DMS 273 treated with DMSO at 0.1 percent for 48 hours (cell line): Measurements from ENCODE around the gene PLVAP.

Experiments
- DNase-seq: peaks from one replicate; lab custom pipeline; 2025; lab: John Stamatoyannopoulos, UW

PLVAP gene, protein sequence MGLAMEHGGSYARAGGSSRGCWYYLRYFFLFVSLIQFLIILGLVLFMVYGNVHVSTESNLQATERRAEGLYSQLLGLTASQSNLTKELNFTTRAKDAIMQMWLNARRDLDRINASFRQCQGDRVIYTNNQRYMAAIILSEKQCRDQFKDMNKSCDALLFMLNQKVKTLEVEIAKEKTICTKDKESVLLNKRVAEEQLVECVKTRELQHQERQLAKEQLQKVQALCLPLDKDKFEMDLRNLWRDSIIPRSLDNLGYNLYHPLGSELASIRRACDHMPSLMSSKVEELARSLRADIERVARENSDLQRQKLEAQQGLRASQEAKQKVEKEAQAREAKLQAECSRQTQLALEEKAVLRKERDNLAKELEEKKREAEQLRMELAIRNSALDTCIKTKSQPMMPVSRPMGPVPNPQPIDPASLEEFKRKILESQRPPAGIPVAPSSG

DNA sequence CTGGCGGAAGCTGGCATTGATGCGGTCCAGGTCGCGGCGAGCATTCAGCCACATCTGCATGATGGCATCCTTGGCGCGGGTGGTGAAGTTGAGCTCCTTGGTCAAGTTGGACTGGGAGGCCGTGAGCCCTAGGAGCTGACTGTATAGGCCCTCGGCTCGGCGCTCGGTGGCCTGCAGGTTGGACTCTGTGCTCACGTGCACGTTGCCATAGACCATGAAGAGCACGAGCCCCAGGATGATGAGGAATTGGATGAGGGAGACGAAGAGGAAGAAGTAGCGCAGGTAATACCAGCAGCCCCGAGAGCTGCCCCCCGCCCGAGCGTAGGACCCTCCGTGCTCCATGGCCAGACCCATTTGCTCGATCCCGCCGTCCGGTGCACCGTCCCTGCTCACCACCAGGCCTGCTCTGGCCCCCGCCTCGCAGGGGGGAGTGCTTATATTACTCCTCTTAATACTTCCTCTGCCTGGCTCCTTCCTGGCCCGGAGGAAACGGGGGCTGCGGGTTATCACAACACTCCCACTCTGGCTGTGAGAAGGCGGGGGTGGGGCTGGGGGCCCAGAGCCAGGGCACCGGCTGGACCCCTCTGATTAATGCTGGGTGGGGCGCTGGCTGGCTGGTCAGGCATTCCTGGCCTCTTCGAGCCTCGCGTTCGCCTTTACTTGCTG is at the start of gene PLVAP:
Gene PLVAP, minus strand, starts transcription at position 408 of the 666 bp plus-strand sequence. Its CDS starts 54 bp downstream, at position 354.
- no peak for DNase-seq

DNA sequence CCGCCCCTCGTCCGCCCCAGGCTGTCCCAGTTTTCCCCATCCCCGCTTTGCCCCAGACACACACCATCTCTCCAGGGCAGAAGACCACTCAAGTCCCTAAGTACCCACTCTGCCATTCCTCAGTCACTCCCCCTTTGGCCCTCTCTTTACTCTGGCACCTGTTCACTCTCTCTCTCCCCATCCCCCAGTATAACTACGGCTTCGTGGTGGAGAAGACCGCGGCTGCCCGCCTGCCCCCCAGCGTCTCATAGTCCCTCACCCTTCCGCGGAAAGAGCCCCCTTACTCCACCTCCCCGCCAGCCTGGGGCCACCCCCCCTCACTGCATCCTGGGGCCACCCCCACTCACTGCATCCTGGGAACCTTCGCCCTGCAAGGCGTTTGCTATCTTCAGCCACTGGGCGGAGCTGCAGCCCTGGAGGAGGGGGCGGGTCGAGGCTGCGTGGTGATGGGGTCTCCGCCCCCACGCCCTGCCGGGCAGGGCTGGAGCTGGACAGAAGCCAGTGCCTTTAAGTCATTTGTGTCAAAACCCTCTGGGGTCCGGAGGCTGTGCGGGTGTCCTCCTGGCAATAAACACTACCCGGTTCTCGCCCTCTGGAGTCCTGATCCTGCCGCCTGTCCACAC is 47.7 kb upstream of the PLVAP start:
- no peak for DNase-seq

GRCh38 chr19:17423429-17424208 is 46.5 kb upstream of the PLVAP start:
- no peak for DNase-seq

- no peak for DNase-seq
Observed at GRCh38 chr19:17421942-17422341, 44.8 kb upstream of the PLVAP start.

DNA sequence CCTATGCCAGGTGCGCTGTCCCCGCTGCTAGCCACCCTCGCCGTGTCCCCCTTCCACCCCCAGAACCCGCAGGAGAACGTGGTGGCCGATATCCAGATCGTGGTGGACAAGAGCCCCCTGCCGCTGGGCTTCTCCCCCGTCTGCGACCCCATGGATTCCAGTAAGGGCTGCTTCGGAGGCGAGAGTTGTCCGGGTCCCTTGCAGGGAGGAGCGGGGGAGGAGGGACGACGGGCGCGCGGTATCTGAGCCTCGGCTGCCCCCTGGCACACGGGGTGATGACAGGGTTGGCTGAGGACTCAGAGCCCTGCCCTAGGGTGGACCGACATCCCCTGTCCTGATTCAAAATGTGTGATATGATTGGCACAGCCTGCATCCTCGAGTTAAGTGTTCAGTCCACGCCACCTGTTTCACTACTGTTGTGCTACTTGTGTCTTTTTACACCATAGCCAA is 43.4 kb upstream of the PLVAP start:
- no peak for DNase-seq

GRCh38 chr19:17419621-17420474 is 42.7 kb upstream of the PLVAP start, which contains the start of gene MVB12A:
TSS of gene MVB12A (plus strand) at chr19:17420047. CDS start at chr19:17420136, 89 bp downstream.
- DNase-seq: peak; percentile 97

DNA sequence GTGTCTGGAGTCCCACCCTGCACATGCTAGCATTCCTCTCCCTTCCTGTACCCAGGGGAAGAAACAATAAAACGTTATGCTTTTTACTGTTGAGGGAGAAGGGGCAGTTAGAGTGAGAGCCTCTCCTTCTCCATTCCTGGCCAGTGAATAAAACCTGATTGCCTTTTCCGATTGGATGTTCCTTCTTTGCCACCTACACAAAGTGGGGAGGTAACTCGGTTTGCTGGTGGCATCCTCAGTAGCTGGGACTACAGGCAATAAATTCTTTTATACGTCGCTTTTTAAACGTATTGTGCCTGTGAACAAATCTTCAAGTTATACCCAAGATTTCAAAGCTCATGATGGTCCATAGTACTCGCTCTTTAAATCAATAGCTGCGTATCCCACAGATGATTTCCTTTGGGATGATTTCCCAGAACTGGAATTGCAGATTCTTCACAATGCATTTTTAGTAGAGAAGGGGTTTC is 42.0 kb upstream of the PLVAP start:
- DNase-seq: no peak

- DNase-seq: no peak
Observed at GRCh38 chr19:17418710-17419109, 41.6 kb upstream of the PLVAP start.

DNA sequence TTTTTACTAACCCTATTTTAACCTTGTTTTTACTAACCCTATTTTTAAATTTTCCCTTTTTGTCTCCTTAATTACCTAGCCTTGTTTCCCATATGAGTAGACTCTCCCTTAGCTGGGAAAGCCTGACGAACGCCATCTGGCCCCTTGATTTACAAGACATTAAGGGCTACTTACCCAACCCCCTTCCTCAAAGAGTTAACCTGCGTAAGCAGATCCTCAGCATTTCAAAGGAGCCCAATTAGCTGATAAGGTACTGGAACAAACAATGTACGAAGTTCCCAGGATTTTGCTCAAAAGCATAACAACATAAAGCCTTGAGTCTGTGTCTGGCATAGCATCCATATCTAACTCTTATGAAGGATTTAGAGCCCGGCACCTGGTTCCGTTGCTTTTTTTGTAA is 38.0 kb upstream of the PLVAP start:
- peak; percentile 50 for DNase-seq

- DNase-seq: no peak
Observed at GRCh38 chr19:17414097-17414496, 37.0 kb upstream of the PLVAP start.

- DNase-seq: no peak
Observed at GRCh38 chr19:17411801-17412200, 34.7 kb upstream of the PLVAP start.

DNA sequence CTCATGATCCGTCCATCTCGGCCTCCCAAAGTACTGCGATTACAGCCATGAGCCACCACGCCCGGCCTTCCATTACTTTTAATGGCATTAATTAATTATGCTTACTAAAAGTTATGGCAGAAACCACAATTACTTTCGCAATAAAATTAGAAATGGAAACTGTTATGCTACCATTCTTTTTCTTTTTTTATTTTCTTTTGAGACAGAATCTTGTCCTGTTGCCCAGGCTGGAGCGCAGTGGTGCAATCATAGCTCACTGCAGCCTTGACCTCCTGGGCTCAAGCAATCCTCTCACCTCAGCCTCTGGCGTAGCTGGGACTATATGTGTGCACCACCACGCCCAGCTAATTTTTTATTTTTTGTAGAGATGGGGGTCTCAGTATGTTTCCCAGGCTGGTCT is 32.8 kb upstream of the PLVAP start:
- no peak for DNase-seq

DNA sequence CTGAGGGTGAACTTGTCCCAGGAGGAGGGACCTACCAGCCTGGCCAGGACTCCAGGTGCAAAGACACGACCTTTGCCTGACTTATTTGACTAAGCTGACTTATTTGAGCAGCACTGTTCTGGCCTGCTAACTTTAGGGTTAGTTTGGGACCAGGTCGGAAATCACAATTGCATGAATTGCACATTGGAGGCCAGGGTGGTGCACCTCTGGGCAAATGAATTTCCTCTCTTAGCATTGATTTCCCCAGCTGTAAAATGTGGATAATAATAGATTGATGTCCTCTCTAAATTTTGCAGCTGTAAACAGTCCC is 29.7 kb upstream of the PLVAP start:
- no peak for DNase-seq

- DNase-seq: no peak
Observed at GRCh38 chr19:17406046-17406886, 29.1 kb upstream of the PLVAP start.

- peak; percentile 22 for DNase-seq
Observed at GRCh38 chr19:17405250-17406045, 28.3 kb upstream of the PLVAP start, which contains the start of gene BST2. TSS of gene BST2 (minus strand) at chr19:17405630. CDS start at chr19:17405575, 55 bp downstream.

DNA sequence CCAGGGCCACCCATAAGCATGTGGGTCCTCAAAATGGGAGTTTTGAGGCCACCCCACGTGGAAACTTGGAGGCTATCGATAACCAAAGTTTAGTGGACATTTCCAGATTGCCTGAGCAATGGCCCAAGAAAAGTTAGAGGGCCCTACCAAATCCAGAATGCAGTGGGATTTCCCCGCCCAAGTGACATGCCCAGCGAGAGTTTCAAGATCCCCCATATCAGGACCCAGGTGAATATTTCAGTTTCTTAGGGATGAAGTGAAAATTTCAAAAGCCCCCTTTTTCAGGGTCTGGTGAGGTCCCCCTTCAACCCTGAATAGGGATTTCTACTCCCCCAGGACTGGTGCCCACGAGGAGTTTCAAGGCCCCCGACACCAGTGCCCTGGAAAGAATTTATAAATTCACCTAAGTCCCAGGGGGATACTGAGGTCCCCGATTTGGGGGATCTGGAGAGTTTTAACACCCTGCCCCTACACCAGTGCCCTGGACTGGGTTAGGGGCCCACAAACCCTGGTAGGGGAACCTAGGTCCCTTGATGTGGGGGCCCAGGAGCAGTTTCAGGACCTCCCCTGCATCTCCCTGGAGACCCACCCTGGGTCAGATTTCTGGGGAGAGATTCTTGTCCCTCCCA is 27.6 kb upstream of the PLVAP start:
- no peak for DNase-seq

DNA sequence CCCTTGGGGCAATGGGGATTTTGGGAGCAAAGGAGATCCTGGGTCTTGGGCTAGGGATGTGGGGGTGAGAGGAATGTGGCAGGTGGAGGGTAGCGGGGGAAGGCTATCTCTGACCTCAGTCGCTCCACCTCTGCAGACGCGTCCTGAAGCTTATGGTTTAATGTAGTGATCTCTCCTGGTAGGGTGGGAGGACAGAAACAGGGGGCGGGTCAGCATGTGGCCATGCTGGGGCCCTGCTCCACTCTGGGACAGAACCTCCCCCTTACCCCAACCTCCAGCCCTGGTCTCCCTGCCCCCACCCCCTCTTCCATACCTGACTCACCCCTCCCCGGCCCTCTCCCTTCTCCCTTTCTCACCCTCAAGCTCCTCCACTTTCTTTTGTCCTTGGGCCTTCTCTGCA is 26.9 kb upstream of the PLVAP start:
- DNase-seq: no peak

DNA sequence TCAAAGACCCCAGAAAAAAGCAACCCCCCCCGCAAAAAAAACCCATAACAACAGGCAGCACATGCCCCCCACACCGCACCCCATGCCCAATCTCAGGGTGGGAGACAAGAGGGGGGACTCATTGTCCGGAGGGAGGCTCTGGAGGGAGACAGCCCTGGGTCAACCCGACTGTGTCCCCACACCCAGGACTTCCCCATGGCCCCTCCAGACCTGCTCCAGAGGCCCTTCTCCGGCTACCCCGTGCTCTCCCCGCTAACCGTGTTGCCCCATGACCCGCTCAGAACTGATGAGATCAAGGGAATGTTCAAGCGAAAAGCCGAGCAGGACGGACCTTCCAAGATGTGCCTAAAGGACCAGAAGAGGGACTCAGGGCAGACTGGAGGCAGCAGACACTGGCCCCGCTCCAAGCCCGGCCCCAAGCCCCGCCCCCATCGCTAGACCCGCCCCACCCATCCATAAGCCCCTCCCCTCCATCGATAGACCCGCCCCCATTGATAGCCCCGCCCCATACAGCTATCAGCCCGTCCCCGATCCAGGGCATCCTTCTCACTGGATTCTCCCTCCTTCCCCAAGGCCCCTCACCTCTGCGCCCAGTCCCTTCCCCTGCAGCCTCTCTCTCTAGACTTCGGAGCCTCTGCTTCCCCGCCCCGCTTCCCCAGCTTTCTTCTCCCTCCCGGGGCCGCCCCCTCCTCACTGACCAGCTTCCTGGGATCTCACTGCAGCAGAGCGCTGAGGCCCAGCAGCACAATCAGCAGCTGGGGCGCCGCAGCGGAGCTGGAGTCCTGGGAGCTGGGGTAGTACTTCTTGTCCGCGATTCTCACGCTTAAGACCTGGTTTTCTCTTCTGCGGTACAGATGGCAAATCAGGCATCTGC is 26.1 kb upstream of the PLVAP start:
- no peak for DNase-seq
